Measurements from ENCODE around the gene GATM. TPM values are rescaled to one million over a fixed set of nuclear protein-coding genes. Genes with fewer than 3 reads are reported as not detected.

GATM gene
- total RNA-seq, 4 donors from 2014 or later, result 159 to 195 (median 172) TPM

GRCh38 chr15:45337224-45337623 is 41.1 kb downstream of the GATM start:
- H3K27ac ChIP-seq, result no peak overlapping the region
- TF ChIP-seq POLR2AphosphoS5 (IDR thresholded peaks at IDR 0.05) (no peak), POLR2A (IDR thresholded peaks at IDR 0.05) (no peak), CTCF (IDR thresholded peaks at IDR 0.05) (no peak), EP300 (IDR thresholded peaks at IDR 0.05) (no peak)
- WGBS, result 62% methylated on average over 1 of the region's 1 CpG
- H3K27me3 ChIP-seq, result no peaks in the 10 kb centered on the region
- no peaks in the 10 kb centered on the region for H3K9me3 ChIP-seq
- H3K36me3 ChIP-seq, result no peaks in the 10 kb centered on the region
- no peaks in the 10 kb centered on the region for H3K4me1 ChIP-seq
- H3K4me3 ChIP-seq, result no peak overlapping the region
- DNase-seq (ENCODE audit: low spot score in 2 of 2), result no peak

GRCh38 chr15:45333550-45333949 is 44.8 kb downstream of the GATM start:
- Histone ChIP-seq H3K36me3 (no peaks in the 10 kb centered on the region), H3K27ac (no peak overlapping the region), H3K27me3 (no peaks in the 10 kb centered on the region), H3K4me1 (no peaks in the 10 kb centered on the region), H3K4me3 (no peak overlapping the region), H3K9me3 (no peaks in the 10 kb centered on the region)
- 36% methylated on average over 3 of the region's 3 CpGs for WGBS
- TF ChIP-seq POLR2A (IDR thresholded peaks at IDR 0.05), result no peak
- no peak for TF ChIP-seq POLR2AphosphoS5 (IDR thresholded peaks at IDR 0.05)
- TF ChIP-seq EP300 (IDR thresholded peaks at IDR 0.05), result no peak
- no peak for TF ChIP-seq CTCF (IDR thresholded peaks at IDR 0.05)
- no peak for DNase-seq (ENCODE audit: low spot score in 2 of 2)

GRCh38 chr15:45332694-45333093 is 45.6 kb downstream of the GATM start:
- no peaks in the 10 kb centered on the region for H3K4me1 ChIP-seq
- H3K27ac ChIP-seq, result no peak overlapping the region

GRCh38 chr15:45331972-45332371 is 46.4 kb downstream of the GATM start:
- H3K27me3 ChIP-seq, result no peaks in the 10 kb centered on the region
- TF ChIP-seq POLR2AphosphoS5 (IDR thresholded peaks at IDR 0.05) (no peak), EP300 (IDR thresholded peaks at IDR 0.05) (no peak)
- 58% methylated on average over 4 of the region's 4 CpGs for WGBS
- H3K4me1 ChIP-seq, result no peaks in the 10 kb centered on the region
- H3K27ac ChIP-seq, result no peak overlapping the region
- H3K9me3 ChIP-seq, result no peaks in the 10 kb centered on the region
- no peaks in the 10 kb centered on the region for H3K36me3 ChIP-seq
- no peak overlapping the region for H3K4me3 ChIP-seq
- no peak for DNase-seq (ENCODE audit: low spot score in 2 of 2)

More at GRCh38 chr15:45332694-45333093, 45.6 kb downstream of the GATM start:
- WGBS, result 61% methylated on average over 12 of the region's 12 CpGs
- no peak for TF ChIP-seq CTCF (IDR thresholded peaks at IDR 0.05)
- TF ChIP-seq POLR2AphosphoS5 (IDR thresholded peaks at IDR 0.05), result no peak
- no peak for TF ChIP-seq EP300 (IDR thresholded peaks at IDR 0.05)
- TF ChIP-seq POLR2A (IDR thresholded peaks at IDR 0.05), result no peak
- no peaks in the 10 kb centered on the region for H3K27me3 ChIP-seq
- no peak for DNase-seq (ENCODE audit: low spot score in 2 of 2)
- no peaks in the 10 kb centered on the region for H3K9me3 ChIP-seq
- H3K36me3 ChIP-seq, result no peaks in the 10 kb centered on the region
- H3K4me3 ChIP-seq, result no peak overlapping the region

- TF ChIP-seq POLR2AphosphoS5 (IDR thresholded peaks at IDR 0.05) (no peak), CTCF (IDR thresholded peaks at IDR 0.05) (no peak), POLR2A (IDR thresholded peaks at IDR 0.05) (no peak), EP300 (IDR thresholded peaks at IDR 0.05) (no peak)
- H3K36me3 ChIP-seq, result no peaks in the 10 kb centered on the region
- no peaks in the 10 kb centered on the region for H3K4me1 ChIP-seq
- WGBS, result 38% methylated on average over 2 of the region's 2 CpGs
- no peak overlapping the region for H3K4me3 ChIP-seq
- H3K27ac ChIP-seq, result no peak overlapping the region
- no peak for DNase-seq (ENCODE audit: low spot score in 2 of 2)
- H3K9me3 ChIP-seq, result no peaks in the 10 kb centered on the region
- H3K27me3 ChIP-seq, result no peaks in the 10 kb centered on the region
These were observed 49.7 kb downstream of the GATM start for GRCh38 chr15:45328663-45329062.

GRCh38 chr15:45326741-45327140 is 51.6 kb downstream of the GATM start:
- no peak for TF ChIP-seq POLR2AphosphoS5 (IDR thresholded peaks at IDR 0.05)
- TF ChIP-seq CTCF (IDR thresholded peaks at IDR 0.05), result no peak
- TF ChIP-seq EP300 (IDR thresholded peaks at IDR 0.05), result no peak
- TF ChIP-seq POLR2A (IDR thresholded peaks at IDR 0.05), result no peak
- Histone ChIP-seq H3K27me3 (no peaks in the 10 kb centered on the region), H3K36me3 (no peaks in the 10 kb centered on the region), H3K27ac (no peak overlapping the region), H3K4me3 (no peak overlapping the region), H3K4me1 (no peaks in the 10 kb centered on the region), H3K9me3 (no peaks in the 10 kb centered on the region)
- no peak for DNase-seq (ENCODE audit: low spot score in 2 of 2)
- WGBS, result 54% methylated on average over 7 of the region's 7 CpGs

Measured in suprapubic skin (tissue), 4 donors.